ENCODE data around the gene TRPM5. TPM values are rescaled to one million over a fixed set of nuclear protein-coding genes. Genes with fewer than 3 reads are reported as not detected.

The TRPM5 gene
- polyA plus RNA-seq, 1 donor (not counting 4 experiments of a cell fraction or from before 2014, with no cell fraction given) = not detected

- Histone ChIP-seq H3K9ac (ENCODE audit: control insufficient read depth, extremely low read depth, insufficient read depth, low read length) (no peak overlapping the region), H3K79me2 (ENCODE audit: control insufficient read depth, insufficient read depth, low read length) (no peaks in the 10 kb centered on the region), H3K36me3 (ENCODE audit: control insufficient read depth in 2 of 2, extremely low read depth in 1 of 2, insufficient read depth in 2 of 2, low read length in 2 of 2) (no peaks in the 10 kb centered on the region), H3K27ac (ENCODE audit: control insufficient read depth, insufficient read depth, low read length) (no peak overlapping the region), H4K20me1 (ENCODE audit: control insufficient read depth, extremely low read depth, insufficient read depth, low read length) (no peaks in the 10 kb centered on the region), H3K4me1 (ENCODE audit: control insufficient read depth, extremely low read depth, insufficient read depth, low read length) (no peaks in the 10 kb centered on the region), H3K9me3 (ENCODE audit: control insufficient read depth, low read depth, low read length) (no peaks in the 10 kb centered on the region), H3K9me1 (ENCODE audit: control insufficient read depth, extremely low read depth, insufficient read depth, low read length) (no peaks in the 10 kb centered on the region), H3K27me3 (ENCODE audit: control insufficient read depth, extremely low read depth, insufficient read depth, low read length) (peaks cover 4% of the 10 kb centered on the region), H2AFZ (ENCODE audit: control insufficient read depth, low read length) (no peak overlapping the region), H3K4me2 (ENCODE audit: control insufficient read depth, extremely low read depth, insufficient read depth, low read depth, low read length) (no peak overlapping the region), H3K4me3 (ENCODE audit: control insufficient read depth in 2 of 3, extremely low read depth in 1 of 3, insufficient read depth in 2 of 3, low read depth in 1 of 3, low read length in 3 of 3) (no peak overlapping the region)
- TF ChIP-seq CTCF (optimal IDR thresholded peaks at IDR 0.05 in 1 of 3, IDR thresholded peaks at IDR 0.05 in 1 of 3, conservative IDR thresholded peaks at IDR 0.05 in 1 of 3; ENCODE audit: extremely low read depth in 1 of 3, insufficient read depth in 2 of 3, low read length in 3 of 3) (no peak), EZH2 (IDR thresholded peaks at IDR 0.05; ENCODE audit: low read length) (no peak)
- FAIRE-seq (no peak), DNase-seq (ENCODE audit: low read depth, low spot score) (no peak)
- dilution Hi-C loops (cut with MboI; ENCODE audit: extremely low pct_ligation_motif_present, low sequenced_read_pairs) = no loop called here
Observed at GRCh38 chr11:2417856-2418692, 26.2 kb downstream of the TRPM5 start.

- Histone ChIP-seq H3K9ac (ENCODE audit: control insufficient read depth, extremely low read depth, insufficient read depth, low read length) (no peak overlapping the region), H3K27me3 (ENCODE audit: control insufficient read depth, extremely low read depth, insufficient read depth, low read length) (peaks cover 4% of the 10 kb centered on the region), H4K20me1 (ENCODE audit: control insufficient read depth, extremely low read depth, insufficient read depth, low read length) (no peaks in the 10 kb centered on the region), H3K79me2 (ENCODE audit: control insufficient read depth, insufficient read depth, low read length) (no peaks in the 10 kb centered on the region), H2AFZ (ENCODE audit: control insufficient read depth, low read length) (no peak overlapping the region), H3K4me3 (ENCODE audit: control insufficient read depth in 2 of 3, extremely low read depth in 1 of 3, insufficient read depth in 2 of 3, low read depth in 1 of 3, low read length in 3 of 3) (no peak overlapping the region), H3K36me3 (ENCODE audit: control insufficient read depth in 2 of 2, extremely low read depth in 1 of 2, insufficient read depth in 2 of 2, low read length in 2 of 2) (no peaks in the 10 kb centered on the region), H3K9me1 (ENCODE audit: control insufficient read depth, extremely low read depth, insufficient read depth, low read length) (no peaks in the 10 kb centered on the region), H3K4me2 (ENCODE audit: control insufficient read depth, extremely low read depth, insufficient read depth, low read depth, low read length) (no peak overlapping the region), H3K9me3 (ENCODE audit: control insufficient read depth, low read depth, low read length) (no peaks in the 10 kb centered on the region), H3K27ac (ENCODE audit: control insufficient read depth, insufficient read depth, low read length) (no peak overlapping the region), H3K4me1 (ENCODE audit: control insufficient read depth, extremely low read depth, insufficient read depth, low read length) (no peaks in the 10 kb centered on the region)
- FAIRE-seq (no peak), DNase-seq (ENCODE audit: low read depth, low spot score) (no peak)
- no peak for TF ChIP-seq CTCF (optimal IDR thresholded peaks at IDR 0.05 in 1 of 3, IDR thresholded peaks at IDR 0.05 in 1 of 3, conservative IDR thresholded peaks at IDR 0.05 in 1 of 3; ENCODE audit: extremely low read depth in 1 of 3, insufficient read depth in 2 of 3, low read length in 3 of 3)
- TF ChIP-seq EZH2 (IDR thresholded peaks at IDR 0.05; ENCODE audit: low read length) = no peak
- dilution Hi-C loops (cut with MboI; ENCODE audit: extremely low pct_ligation_motif_present, low sequenced_read_pairs) = no loop called here
Observed at GRCh38 chr11:2416765-2417164, 27.5 kb downstream of the TRPM5 start.
